ENCODE measurements around the gene SLC22A23. TPM values are rescaled to one million over a fixed set of nuclear protein-coding genes. Genes with fewer than 3 reads are reported as not detected.

SLC22A23 gene
- total RNA-seq, 2 donors from 2014 or later = 11.1 to 13.3 TPM

DNA sequence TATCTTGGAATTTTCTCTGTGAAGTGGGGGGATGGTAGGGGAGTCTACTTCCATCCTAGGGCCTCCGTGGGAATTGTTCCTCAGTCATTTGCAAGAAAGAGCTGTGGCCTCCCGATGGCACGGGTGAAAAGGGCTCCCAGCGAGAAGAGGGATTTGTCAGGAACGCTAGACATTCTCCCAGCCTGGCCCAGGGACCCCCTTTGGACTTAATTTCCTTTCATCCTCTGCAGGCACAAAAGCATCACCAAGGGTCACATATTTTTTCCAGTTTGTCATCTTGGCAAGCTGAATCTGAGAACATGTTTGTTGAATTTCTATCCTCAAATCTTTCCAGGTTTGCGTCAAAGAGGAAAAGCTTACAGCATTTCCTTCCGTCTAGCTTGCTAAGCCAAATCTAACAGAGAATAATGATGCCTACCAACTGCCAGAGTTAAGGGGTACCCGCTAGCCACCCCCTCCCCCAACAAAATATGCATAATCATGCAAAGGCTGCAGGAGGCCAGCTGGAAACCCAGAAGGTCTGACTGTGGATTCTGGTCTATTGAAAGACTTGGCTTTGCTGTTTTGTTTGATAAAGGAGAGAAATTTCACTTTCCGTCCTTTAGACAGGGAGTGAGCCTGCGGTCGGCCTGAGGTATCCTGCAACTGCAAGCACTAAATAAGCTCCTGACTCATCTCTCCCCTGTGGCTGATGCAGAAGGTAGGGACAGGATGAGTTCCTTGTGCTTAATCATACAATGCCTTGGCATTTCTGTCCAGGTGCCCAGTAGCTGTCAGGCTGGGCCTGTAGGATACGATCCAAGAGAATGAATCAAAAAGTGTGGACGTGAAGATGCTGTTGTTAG lies 175.0 kb downstream of the SLC22A23 start:
- peak; percentile 63 for DNase-seq
- Mint-ChIP-seq H3K4me1 (peaks cover 9% of the 10 kb centered on the region), H3K36me3 (ENCODE audit: low read depth) (peaks cover 27% of the 10 kb centered on the region), H3K4me3 (no peak overlapping the region), H3K9me3 (no peaks in the 10 kb centered on the region), H3K27ac (no peak overlapping the region), H3K27me3 (ENCODE audit: insufficient read depth) (no peaks in the 10 kb centered on the region)
- TF ChIP-seq, protein P1, sequence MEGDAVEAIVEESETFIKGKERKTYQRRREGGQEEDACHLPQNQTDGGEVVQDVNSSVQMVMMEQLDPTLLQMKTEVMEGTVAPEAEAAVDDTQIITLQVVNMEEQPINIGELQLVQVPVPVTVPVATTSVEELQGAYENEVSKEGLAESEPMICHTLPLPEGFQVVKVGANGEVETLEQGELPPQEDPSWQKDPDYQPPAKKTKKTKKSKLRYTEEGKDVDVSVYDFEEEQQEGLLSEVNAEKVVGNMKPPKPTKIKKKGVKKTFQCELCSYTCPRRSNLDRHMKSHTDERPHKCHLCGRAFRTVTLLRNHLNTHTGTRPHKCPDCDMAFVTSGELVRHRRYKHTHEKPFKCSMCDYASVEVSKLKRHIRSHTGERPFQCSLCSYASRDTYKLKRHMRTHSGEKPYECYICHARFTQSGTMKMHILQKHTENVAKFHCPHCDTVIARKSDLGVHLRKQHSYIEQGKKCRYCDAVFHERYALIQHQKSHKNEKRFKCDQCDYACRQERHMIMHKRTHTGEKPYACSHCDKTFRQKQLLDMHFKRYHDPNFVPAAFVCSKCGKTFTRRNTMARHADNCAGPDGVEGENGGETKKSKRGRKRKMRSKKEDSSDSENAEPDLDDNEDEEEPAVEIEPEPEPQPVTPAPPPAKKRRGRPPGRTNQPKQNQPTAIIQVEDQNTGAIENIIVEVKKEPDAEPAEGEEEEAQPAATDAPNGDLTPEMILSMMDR (conservative IDR thresholded peaks at IDR 0.05) = no peak
- no peak overlapping the region for H3K4me3 ChIP-seq (ENCODE audit: low read length)
- no peaks in the 10 kb centered on the region for H3K36me3 ChIP-seq (ENCODE audit: control insufficient read depth, insufficient read depth, low read length)
- peaks cover 9% of the 10 kb centered on the region for H3K4me1 ChIP-seq (ENCODE audit: control insufficient read depth, insufficient read depth, low read length)
- WGBS, 2 experiments (ENCODE audit: insufficient coverage in 1 of 2, insufficient read length in 1 of 2) = 53 to 69% methylated on average over 8 to 13 of the region's 13 CpGs
- no peaks in the 10 kb centered on the region for H3K9me3 ChIP-seq (ENCODE audit: control insufficient read depth, low read length)
- H3K27me3 ChIP-seq (ENCODE audit: control insufficient read depth, insufficient read depth, low read length, poor library complexity, severe bottlenecking) = no peaks in the 10 kb centered on the region
- H3K27ac ChIP-seq (ENCODE audit: low read depth, low read length) = peak overlapping the region; percentile 94
- H3K9ac ChIP-seq (ENCODE audit: extremely low read depth, low read length, poor library complexity, severe bottlenecking) = no peak overlapping the region

DNA sequence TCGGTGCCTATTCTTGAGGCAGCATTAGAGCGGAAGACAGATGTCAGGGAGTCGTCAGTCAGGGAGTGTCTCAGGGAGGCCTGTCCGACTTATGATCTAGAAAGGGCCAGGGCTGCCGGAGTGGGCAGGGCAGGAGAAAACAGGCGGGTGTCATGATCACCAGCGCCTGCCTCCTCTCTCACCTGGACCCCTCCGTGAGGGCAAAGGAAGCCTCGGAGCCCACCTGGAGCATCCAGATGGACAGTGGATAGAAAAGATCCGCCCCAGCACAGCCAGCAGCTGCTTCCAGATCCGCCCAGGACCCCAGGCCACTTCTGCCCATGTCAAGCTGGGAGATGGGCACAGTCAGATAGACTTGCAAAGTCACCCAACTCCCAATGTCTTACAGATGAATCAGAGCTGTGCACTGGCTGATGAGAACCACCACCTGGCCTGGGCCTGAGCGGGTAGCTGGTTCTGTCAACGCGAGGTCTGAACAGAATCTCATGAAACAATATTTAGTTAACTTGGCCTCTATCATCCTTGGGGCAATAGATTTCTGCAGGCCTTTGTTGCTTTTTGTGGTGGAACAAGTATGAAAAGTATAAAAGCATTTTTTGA lies 175.9 kb downstream of the SLC22A23 start:
- Histone ChIP-seq H3K27me3 (ENCODE audit: control insufficient read depth, insufficient read depth, low read length, poor library complexity, severe bottlenecking) (no peaks in the 10 kb centered on the region), H3K4me3 (ENCODE audit: low read length) (no peak overlapping the region), H3K36me3 (ENCODE audit: control insufficient read depth, insufficient read depth, low read length) (no peaks in the 10 kb centered on the region), H3K9me3 (ENCODE audit: control insufficient read depth, low read length) (no peaks in the 10 kb centered on the region), H3K27ac (ENCODE audit: low read depth, low read length) (peak overlapping the region; percentile 94), H3K9ac (ENCODE audit: extremely low read depth, low read length, poor library complexity, severe bottlenecking) (no peak overlapping the region), H3K4me1 (ENCODE audit: control insufficient read depth, insufficient read depth, low read length) (peaks cover 9% of the 10 kb centered on the region)
- H3K27ac Mint-ChIP-seq = no peak overlapping the region
- H3K27me3 Mint-ChIP-seq (ENCODE audit: insufficient read depth) = no peaks in the 10 kb centered on the region
- WGBS, 2 experiments (ENCODE audit: insufficient coverage in 1 of 2, insufficient read length in 1 of 2) = 80 to 89% methylated on average over 7 to 14 of the region's 14 CpGs
- H3K4me3 Mint-ChIP-seq = no peak overlapping the region
- DNase-seq = peak; percentile 45
- H3K36me3 Mint-ChIP-seq (ENCODE audit: low read depth) = peaks cover 27% of the 10 kb centered on the region
- TF ChIP-seq, protein P1 (conservative IDR thresholded peaks at IDR 0.05) = no peak
- H3K9me3 Mint-ChIP-seq = no peaks in the 10 kb centered on the region
- H3K4me1 Mint-ChIP-seq = peaks cover 9% of the 10 kb centered on the region

DNA sequence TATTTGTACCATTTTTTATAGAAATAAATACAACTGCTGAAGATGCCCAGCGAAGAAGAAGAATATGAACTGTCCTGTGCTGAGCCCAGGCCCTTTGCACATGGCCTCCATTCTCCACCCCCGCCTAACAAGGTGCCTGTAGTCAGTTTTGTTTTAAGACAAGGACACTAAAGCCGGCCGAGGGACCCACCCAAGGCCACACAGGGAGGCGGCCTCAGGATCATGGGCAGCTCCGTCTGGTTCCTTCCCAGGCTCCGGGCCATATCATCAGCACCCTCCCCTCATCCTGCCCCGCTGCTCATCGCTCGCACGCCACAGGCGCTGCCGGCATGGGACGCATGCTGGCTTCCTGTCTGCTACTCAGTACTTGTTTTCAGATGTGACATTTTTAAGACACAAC lies 176.8 kb downstream of the SLC22A23 start:
- DNase-seq = peak; percentile 43
- Mint-ChIP-seq H3K36me3 (ENCODE audit: low read depth) (peaks cover 27% of the 10 kb centered on the region), H3K27me3 (ENCODE audit: insufficient read depth) (no peaks in the 10 kb centered on the region), H3K27ac (no peak overlapping the region), H3K4me1 (peaks cover 9% of the 10 kb centered on the region), H3K4me3 (no peak overlapping the region), H3K9me3 (no peaks in the 10 kb centered on the region)
- Histone ChIP-seq H3K27ac (ENCODE audit: low read depth, low read length) (no peak overlapping the region), H3K4me3 (ENCODE audit: low read length) (no peak overlapping the region), H3K36me3 (ENCODE audit: control insufficient read depth, insufficient read depth, low read length) (no peaks in the 10 kb centered on the region), H3K4me1 (ENCODE audit: control insufficient read depth, insufficient read depth, low read length) (peaks cover 9% of the 10 kb centered on the region), H3K9me3 (ENCODE audit: control insufficient read depth, low read length) (no peaks in the 10 kb centered on the region), H3K27me3 (ENCODE audit: control insufficient read depth, insufficient read depth, low read length, poor library complexity, severe bottlenecking) (no peaks in the 10 kb centered on the region), H3K9ac (ENCODE audit: extremely low read depth, low read length, poor library complexity, severe bottlenecking) (no peak overlapping the region)
- TF ChIP-seq, protein P1 (conservative IDR thresholded peaks at IDR 0.05) = no peak
- WGBS, 2 experiments (ENCODE audit: insufficient coverage in 1 of 2, insufficient read length in 1 of 2) = 87 to 94% methylated on average over 7 to 14 of the region's 14 CpGs
